ENCODE results near the gene SDC1. TPM values are rescaled to one million over a fixed set of nuclear protein-coding genes. Genes with fewer than 3 reads are reported as not detected.

SDC1 gene
- total RNA-seq, 1 donor: 13.0 TPM

GRCh38 chr2:20208476-20208859 lies 16.5 kb downstream of the SDC1 start:
- no peak for DNase-seq (ENCODE audit: low read depth)
- no peak for TF ChIP-seq CTCF (IDR thresholded peaks at IDR 0.05; ENCODE audit: insufficient read depth, low read length)
- H3K4me3 ChIP-seq (ENCODE audit: low read depth, low read length): no peak overlapping the region

GRCh38 chr2:20207051-20207450 lies 17.9 kb downstream of the SDC1 start:
- H3K4me3 ChIP-seq (ENCODE audit: low read depth, low read length): no peak overlapping the region
- DNase-seq (ENCODE audit: low read depth): no peak
- TF ChIP-seq CTCF (IDR thresholded peaks at IDR 0.05; ENCODE audit: insufficient read depth, low read length): no peak

GRCh38 chr2:20205915-20206524 lies 18.9 kb downstream of the SDC1 start:
- no peak for TF ChIP-seq CTCF (IDR thresholded peaks at IDR 0.05; ENCODE audit: insufficient read depth, low read length)
- no peak overlapping the region for H3K4me3 ChIP-seq (ENCODE audit: low read depth, low read length)
- DNase-seq (ENCODE audit: low read depth): no peak

GRCh38 chr2:20205069-20205468 lies 19.9 kb downstream of the SDC1 start:
- TF ChIP-seq CTCF (IDR thresholded peaks at IDR 0.05; ENCODE audit: insufficient read depth, low read length): no peak

GRCh38 chr2:20203521-20204225 lies 21.3 kb downstream of the SDC1 start:
- H3K4me3 ChIP-seq (ENCODE audit: low read depth, low read length): no peak overlapping the region
- DNase-seq (ENCODE audit: low read depth): no peak
- no peak for TF ChIP-seq CTCF (IDR thresholded peaks at IDR 0.05; ENCODE audit: insufficient read depth, low read length)

More at GRCh38 chr2:20205069-20205468, 19.9 kb downstream of the SDC1 start:
- H3K4me3 ChIP-seq (ENCODE audit: low read depth, low read length): no peak overlapping the region
- no peak for DNase-seq (ENCODE audit: low read depth)

GRCh38 chr2:20203072-20203471 lies 21.9 kb downstream of the SDC1 start:
- no peak for DNase-seq (ENCODE audit: low read depth)
- no peak for TF ChIP-seq CTCF (IDR thresholded peaks at IDR 0.05; ENCODE audit: insufficient read depth, low read length)
- H3K4me3 ChIP-seq (ENCODE audit: low read depth, low read length): no peak overlapping the region
